NCI-H2196 treated with DMSO at 0.1 percent for 48 hours (cell line): Measurements from ENCODE around the gene NDST1.

Experiments
- DNase-seq: peaks from one replicate; lab custom pipeline; 2025; ENCODE audit not compliant: unreplicated experiment; lab: John Stamatoyannopoulos, UW

NDST1 gene

DNA sequence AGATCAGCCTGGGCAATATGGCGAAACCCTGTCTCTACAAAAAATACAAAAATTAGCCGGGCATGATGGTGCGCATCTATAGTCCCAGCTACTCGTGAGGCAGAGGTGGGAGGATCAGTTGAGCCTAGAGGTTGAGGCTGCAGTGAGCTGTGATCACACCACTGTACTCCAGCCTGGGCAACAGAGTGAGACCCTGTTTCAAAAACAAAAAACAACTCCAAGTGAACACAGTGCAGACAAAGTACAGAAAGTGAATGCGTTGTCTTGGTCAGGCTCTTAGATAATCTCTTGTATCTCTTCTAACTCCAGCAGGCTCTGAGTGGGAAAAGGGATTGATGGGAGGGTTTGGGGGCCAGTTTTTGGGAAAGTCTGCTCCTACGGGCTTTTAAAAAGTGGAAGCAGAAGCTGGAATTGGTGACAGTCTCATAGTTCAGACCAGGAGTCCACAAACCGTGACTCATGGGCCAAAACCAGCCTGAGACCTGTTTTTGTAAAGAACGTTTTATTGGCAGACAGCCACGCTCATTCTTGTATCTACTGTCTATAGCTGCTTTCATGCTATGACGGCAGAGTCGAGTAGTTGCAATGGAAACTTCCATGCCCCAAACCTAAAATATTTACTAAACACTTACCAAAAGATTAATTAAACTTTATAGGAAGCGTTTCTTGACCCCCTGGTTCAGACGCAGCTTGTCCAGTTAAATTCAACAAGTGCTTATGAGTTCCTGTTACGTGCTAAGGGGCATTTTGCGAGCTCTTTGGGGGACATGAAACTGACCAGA, 32.9 kb downstream of the NDST1 start:
- DNase-seq: no peak

DNA sequence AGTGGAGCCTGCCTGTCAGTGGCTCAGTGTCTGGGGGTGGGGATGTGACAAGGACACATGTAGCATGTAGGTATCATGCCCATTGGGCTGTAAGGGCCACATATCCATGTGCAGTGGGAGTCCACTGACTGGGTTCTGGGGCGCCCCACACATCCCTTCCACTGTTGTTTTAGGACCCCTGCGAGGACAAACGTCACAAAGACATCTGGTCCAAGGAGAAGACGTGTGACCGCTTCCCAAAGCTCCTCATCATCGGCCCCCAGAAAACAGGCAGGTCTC, 33.4 kb downstream of the NDST1 start:
- no peak for DNase-seq

DNA sequence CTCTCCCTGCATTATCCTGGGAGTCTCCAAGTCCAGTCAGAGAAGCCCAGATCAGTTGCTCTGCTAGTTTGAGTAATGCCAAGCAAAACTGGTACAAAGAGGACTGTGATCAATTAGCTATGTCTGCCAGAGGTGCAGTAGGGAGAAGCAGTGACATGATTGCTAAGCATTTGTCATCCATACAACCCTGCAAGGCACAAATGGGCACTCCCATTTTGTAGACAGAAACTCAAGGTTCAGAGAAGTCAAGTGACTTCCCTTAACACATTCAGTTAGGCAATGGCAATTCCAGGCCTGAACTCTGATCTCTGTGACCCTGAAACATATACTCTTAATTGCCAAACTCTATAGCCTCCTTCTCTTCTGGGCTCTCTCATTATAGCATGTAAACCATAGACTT, 34.0 kb downstream of the NDST1 start:
- DNase-seq: no peak

DNA sequence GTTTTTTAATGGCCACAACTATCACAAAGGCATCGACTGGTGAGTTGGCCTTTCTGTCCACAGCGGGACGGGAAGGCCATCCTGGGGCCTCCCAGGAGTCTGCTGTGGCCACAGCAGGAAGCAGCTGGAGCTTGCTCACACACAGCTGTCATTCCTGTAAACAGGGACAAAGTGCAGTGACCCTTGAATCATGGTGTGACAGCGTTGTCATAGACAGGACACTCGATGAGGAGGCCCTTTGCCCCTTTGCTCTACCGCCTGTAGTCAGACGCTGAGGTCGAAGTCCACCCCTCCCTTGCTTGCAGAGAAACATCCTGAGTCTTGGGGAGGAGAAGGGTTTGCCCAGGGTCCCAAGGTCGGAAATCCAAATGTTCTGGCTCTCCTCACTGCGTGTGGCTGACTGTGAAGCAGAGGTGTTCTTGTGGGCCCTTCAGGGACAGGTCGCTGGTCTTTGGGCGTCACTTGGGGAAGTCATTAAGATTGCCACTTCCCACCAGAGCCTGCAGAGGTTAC, 35.1 kb downstream of the NDST1 start:
- DNase-seq: no peak

DNA sequence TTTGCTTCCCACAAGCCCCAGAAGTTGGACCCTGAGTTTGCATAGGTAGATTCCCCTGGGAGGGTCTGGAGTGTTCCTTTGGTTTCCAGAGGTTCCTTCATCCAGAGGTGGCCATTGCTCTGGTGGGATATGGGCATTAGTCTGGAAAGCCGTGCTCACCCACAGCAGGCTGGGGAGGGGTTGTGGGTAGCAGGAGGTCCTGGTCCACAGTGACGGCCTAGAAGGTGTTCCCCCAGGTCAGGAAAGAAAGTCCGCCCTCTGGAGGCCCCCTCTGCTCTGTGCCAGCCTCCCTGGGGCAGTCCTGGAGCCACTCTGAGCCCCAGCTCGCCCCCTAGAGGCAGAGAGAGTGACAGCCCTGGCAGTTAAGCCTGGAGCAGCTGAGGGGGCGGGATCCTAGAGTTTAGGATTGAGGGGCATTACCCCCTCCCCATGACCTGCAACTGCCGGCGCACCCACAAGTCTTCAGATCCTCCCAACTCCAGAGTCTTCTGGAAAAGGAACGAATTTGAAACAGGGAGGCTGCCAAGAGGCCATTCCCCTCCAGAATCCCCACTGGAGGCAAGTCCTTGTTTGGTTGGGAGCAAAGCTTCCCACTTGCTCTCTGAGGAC, 36.8 kb downstream of the NDST1 start:
- DNase-seq: no peak

DNA sequence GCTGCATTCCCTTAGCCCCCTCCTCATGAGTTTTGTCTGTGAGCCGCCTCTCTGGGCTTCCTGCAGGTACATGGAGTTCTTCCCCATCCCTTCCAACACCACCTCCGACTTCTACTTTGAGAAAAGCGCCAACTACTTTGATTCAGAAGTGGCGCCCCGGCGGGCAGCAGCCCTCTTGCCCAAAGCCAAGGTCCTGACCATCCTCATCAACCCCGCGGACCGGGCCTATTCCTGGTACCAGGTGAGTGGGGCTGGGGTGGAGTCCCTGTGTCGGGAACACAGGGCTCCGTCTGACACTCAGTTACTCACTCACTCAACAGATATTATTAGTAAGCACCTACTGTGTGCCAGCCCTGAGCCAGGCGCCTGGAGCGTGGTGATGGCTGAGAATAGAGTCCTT, 37.3 kb downstream of the NDST1 start:
- DNase-seq: no peak

DNA sequence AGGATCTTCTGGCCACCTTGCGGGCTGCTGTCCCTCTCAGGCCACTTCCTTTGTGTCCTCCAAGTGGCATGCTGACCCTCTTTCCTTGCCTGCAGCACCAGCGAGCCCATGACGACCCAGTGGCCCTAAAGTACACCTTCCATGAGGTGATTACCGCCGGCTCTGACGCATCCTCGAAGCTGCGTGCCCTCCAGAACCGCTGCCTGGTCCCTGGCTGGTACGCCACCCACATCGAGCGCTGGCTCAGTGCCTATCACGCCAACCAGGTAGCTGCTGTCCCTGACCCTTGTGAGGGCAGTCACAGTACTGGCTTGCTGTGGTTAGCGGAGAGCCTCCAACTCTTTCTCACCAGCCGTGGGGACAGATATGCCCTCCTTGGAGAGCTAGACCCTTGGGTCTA, 40.2 kb downstream of the NDST1 start:
- no peak for DNase-seq

DNA sequence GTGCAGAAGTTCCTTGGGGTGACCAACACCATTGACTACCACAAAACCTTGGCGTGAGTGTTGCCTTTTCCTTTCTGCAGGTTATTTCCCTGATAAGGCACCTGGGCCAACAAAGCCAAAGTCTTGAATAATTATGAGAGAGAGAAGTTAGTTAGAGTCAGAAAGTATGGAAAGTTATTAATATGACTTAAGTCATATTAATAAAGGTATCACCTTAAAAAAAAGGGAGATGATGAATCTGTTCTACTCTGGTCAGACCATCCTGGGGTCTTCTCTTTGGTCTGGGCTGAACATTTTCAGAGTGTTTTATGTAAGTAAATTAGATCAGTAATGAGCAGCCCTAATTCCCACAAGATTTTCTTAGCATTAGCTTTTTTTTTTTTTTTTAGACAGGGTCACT, 41.8 kb downstream of the NDST1 start:
- DNase-seq: no peak

DNA sequence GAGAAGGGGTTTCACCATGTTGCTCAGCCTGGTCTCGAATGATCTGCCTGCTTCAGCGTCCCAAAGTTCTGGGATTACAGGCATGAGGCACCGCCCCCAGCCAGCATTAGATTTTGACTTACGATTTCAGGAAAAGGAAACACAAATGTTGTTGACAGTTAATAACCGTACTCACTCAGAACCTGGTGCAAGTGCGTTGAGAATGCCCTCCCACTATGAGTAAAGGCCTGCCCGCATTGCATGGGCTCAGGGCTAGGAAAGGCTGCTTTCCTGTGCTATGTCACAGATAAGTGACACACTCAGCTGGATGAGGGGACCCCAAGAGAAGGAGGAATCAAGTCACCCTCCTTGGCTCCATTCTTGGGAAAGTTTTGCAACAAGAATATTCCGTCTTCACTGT, 42.4 kb downstream of the NDST1 start:
- no peak for DNase-seq

DNA sequence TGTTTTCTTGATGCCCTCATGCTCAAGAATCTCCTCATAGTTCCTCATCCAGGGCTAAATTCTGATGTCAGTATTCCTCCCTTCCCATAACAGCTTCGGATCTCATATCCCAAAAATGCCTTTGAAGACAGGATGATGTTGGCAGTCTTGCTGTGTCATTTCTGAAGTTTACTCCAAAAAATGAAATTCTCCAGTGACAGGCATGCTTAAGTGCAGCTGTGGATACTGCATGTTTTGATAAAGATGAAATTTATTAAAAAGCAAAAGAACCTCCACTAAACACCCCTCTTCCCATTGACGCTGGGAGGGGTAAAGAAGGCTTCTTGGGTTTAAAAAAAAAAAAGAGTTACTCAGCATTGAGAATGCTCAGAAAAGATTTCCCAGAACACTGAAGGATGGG, 43.1 kb downstream of the NDST1 start:
- no peak for DNase-seq

DNA sequence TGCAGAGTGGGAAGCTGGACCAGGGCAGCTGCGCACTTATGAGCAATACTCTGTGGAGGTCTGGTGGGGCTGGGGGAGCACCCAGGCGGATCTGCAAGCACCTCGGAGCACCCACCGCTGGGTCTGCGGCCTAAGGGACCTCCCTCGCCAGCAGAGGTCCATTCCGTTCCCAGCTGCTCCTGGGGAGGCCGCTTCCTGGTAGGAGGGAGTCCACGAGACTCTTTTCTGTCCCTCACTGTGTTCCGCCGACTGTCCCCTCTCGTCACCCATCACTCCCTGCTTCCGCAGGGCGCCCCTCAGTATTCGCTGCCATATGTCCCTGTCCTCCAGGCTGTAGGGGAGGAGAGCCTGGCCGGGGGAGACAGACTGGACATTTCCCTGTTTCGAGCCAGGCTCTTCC, 45.5 kb downstream of the NDST1 start:
- DNase-seq: no peak

DNA sequence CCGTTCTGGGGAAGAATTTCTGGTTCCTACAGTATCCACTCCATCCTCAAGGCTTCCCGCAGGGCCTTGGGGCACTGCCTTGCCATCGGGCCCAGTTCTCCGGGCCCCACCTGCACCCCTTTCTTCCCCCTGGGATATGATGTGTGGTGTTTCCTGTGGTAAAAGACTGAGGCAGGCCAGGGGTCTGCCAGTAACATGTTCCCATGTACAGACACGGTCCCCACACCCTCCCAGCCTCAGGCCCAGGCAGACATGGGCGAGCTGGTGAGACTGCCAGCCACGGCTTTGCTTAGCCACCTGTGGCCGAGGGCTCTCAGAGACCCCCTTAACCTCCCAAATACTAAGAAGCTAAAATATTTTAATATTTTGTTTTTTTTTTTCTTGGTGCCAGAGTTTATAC, 46.0 kb downstream of the NDST1 start:
- no peak for DNase-seq

DNA sequence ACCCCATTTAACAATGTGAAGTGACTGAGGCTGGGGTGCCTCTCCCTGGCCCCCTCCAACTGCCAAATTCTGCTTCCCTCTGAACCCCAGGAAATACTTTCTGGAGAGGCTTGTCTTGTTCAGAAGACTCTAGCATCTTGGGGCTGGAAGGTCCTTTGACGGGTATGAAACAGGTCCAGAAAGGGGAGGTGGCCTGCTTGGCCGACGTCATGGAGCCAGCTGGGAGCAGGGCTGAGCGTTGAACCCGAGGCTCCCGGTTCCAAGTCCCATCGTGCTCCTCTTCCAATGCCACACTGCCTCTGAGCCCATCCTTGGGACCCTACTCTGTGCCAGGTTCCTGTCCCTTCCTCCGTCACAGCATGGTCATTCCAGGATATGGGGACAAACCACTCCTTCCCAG, 46.9 kb downstream of the NDST1 start:
- DNase-seq: no peak

DNA sequence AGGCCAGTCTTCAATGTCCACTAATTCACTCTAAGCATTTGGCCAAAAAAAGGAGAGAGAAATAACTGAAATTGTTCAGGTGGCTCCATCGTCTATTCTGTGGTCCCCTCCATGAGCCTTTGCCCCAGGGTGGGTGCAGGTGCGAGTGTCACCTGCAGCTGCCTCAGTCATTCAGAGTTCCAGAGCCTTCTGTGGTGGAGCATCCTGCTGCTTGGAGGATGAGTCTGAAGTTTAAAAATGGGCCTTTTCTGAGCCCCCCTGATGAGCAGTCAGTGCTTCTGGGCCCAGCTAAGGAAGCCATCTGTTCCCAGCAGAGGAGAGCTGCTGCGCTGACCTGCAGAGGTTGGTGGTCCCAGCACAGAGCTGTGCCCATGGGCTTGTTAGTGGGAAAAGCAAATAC, 48.2 kb downstream of the NDST1 start:
- no peak for DNase-seq

DNA sequence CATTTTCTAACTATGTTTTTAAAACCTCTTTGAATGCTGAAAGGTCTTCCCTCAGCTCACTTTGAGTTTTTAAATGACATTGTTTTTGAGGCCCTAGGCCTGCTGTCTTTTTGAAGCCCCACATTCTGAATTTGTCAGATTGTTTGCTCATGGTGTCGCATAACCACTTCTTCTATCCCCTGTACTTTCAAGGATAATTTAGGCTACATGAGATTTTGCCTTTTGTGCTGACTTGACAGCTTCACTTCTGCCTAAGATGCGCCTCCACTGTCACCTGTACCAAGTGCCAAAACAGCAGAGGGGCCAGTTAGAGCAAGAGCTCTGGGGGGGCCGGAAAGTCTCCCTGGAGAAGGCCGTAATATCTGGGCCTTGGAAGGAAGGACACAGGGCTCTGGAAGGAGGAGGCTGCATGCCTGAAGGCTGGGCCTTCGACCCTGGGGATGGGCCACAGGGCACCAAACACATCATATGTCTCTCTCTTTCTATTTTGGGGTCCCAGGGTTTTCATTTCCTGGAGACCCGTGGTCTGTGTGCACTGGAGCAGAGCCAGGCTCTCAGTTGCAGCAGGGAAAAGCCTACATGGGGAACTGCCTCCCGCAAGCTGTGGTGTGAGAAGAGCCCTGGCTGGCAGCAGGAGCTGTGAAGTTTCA, 49.1 kb downstream of the NDST1 start:
- DNase-seq: no peak

DNA sequence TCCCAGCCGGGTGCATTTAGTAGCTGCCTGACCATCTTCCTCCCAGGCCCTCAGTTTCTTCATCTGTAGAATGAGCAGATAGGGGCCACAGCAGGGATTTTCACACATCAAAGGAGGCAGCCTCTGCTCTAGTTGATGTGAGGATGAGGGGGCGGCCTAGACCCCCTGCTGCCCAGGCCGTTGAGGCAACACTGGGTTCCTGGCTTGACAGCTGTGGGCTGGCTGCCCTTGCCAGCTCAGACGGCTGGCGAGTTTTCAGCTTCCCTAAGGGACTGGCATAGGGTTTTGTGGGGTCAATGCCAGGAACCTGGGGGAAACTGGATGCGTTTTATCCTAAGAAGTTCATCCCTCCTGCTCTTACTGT, 49.6 kb downstream of the NDST1 start:
- DNase-seq: no peak

DNA sequence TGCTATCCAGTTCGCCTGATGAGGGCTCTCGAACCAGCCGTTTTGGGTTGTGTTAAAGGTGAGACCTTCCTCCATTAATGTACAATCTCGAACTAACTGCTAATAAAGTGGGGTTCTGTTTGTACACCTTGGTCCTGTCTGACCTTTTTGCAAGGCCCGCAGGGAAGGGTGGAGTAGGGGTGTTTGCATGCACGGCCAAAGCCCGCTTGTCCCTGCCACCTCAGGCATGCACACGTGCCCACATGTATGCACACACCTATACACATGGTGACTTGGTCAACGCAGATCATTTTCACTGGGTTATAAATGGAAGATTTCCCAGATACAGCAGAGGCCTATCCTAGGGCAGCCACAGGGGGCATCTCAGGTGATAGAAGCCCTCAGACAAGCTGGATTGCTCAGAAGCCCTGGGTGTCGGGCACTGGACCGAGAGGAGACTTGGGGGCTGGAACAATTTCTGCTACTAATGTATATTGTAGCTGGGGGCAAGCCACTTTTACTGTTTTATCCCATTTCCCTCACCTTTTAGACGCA, 50.2 kb downstream of the NDST1 start:
- DNase-seq: no peak

DNA sequence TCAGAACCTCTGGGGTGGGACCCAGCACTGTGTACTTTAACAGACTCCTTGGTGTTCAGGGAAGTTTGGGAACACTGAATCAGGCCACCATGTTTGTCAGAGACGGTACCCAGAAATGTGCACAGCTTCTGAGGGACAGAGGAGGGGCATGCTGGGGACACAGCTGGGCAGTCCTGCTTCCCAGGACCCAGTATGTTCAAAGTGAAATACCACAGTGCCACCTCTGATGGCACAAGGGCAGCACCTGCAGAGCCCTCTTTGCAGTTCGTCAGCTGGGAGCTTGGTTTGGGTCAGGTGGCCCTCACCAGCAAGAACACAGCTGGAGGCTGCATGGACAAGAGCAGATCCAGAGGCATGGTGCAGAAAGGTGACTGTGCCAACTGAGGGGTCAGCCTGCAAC, 51.2 kb downstream of the NDST1 start:
- no peak for DNase-seq

DNA sequence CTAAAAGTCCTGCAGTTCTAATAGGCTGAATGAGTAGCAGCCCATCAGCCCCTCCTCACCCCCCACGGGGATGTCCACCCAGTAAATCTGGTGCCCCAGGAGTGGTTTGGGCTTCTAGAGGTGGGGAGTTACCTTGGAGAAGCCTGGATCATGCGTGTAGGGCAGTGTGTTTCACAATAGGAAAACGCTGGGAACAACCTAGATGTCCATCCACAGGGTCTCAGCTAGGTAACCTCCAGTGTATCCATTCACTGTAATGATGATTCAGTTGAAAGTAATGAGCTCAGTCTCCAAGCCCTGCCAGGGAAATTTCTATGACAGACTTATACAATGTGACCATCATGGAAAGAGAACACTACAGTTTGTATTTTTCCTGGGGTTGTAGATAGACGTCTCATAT, 51.8 kb downstream of the NDST1 start:
- DNase-seq: no peak

DNA sequence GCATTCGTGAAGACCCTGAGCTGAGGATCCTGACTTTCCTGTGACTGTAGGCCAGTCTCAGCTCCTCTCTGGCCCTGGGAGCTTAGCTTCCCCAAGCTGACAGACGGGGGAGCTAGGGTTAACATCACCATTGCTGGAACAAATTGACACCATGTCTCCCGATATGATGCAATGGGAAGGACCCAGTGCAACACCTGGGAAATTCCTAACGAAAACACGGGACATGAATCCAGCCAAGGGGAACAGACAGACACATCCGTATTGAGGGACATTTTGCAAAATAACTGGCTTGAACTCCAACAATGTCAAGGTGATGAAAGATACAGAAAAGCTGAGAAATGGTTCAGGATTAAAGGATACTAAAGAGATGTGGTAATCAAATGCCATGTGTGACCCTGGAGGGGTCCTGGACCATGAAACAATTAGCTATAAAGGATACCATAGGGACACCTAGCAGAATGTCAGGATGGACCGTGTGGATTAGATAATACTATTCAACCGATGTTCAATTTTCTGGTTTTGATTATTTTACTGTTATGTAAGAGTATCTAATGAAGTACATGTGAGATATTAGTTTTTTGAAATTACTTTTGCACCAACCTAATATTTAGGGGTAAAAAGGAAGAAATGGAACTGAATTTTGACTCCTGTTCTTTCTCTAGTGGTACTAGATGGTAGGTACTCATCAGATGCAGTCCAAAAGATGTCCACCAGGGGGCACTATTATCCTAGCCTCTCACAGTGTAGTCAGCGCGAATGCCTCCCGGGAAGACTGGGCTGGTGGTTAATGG, 52.7 kb downstream of the NDST1 start:
- peak; percentile 31 for DNase-seq

DNA sequence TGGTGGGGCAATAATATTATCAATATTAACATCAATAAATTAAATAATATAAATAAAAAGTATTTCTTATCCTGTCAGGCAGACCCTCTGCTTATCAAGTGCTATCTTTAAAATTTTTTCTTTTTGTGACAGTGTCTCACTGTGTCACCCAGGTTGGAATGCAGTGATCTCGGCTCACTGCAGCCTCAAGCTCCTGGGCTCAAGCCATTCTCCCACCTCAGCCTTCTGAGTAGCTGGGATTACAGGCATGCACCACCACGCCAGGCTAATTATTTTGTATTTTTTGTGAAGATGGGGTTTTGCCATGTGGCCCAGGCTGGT, 53.2 kb downstream of the NDST1 start:
- DNase-seq: no peak
